Measurements from ENCODE around the gene SEL1L2.

SEL1L2 gene

GRCh38 chr20:13865156-13865555, 125.3 kb downstream of the SEL1L2 start:
- Mint-ChIP-seq H3K27me3 (peaks cover 9% of the 10 kb centered on the region), H3K36me3 (no peaks in the 10 kb centered on the region), H3K9me3 (ENCODE audit: low read depth) (no peaks in the 10 kb centered on the region), H3K4me3 (no peak overlapping the region), H3K27ac (no peak overlapping the region), H3K4me1 (ENCODE audit: low read depth) (no peaks in the 10 kb centered on the region)

GRCh38 chr20:13863244-13863643, 127.2 kb downstream of the SEL1L2 start:
- Mint-ChIP-seq H3K4me3 (no peak overlapping the region), H3K9me3 (ENCODE audit: low read depth) (no peaks in the 10 kb centered on the region), H3K4me1 (ENCODE audit: low read depth) (no peaks in the 10 kb centered on the region), H3K36me3 (no peaks in the 10 kb centered on the region), H3K27ac (no peak overlapping the region), H3K27me3 (peaks cover 10% of the 10 kb centered on the region)

- H3K9me3 Mint-ChIP-seq (ENCODE audit: low read depth) = no peaks in the 10 kb centered on the region
- no peaks in the 10 kb centered on the region for H3K36me3 Mint-ChIP-seq
- H3K27ac Mint-ChIP-seq = no peak overlapping the region
- H3K27me3 Mint-ChIP-seq = peaks cover 10% of the 10 kb centered on the region
- no peak overlapping the region for H3K4me3 Mint-ChIP-seq
- no peaks in the 10 kb centered on the region for H3K4me1 Mint-ChIP-seq (ENCODE audit: low read depth)
Measured at GRCh38 chr20:13862245-13862644, 128.2 kb downstream of the SEL1L2 start.

- H3K36me3 Mint-ChIP-seq = no peaks in the 10 kb centered on the region
- no peak overlapping the region for H3K27ac Mint-ChIP-seq
- H3K4me3 Mint-ChIP-seq = no peak overlapping the region
- H3K9me3 Mint-ChIP-seq (ENCODE audit: low read depth) = no peaks in the 10 kb centered on the region
- no peaks in the 10 kb centered on the region for H3K4me1 Mint-ChIP-seq (ENCODE audit: low read depth)
- H3K27me3 Mint-ChIP-seq = peaks cover 14% of the 10 kb centered on the region
Measured at GRCh38 chr20:13858871-13859270, 131.5 kb downstream of the SEL1L2 start.

GRCh38 chr20:13858439-13858838, 132.0 kb downstream of the SEL1L2 start:
- Mint-ChIP-seq H3K36me3 (no peaks in the 10 kb centered on the region), H3K4me3 (no peak overlapping the region), H3K27ac (no peak overlapping the region), H3K9me3 (ENCODE audit: low read depth) (no peaks in the 10 kb centered on the region), H3K4me1 (ENCODE audit: low read depth) (no peaks in the 10 kb centered on the region), H3K27me3 (peaks cover 15% of the 10 kb centered on the region)

- no peaks in the 10 kb centered on the region for H3K36me3 Mint-ChIP-seq
- H3K9me3 Mint-ChIP-seq (ENCODE audit: low read depth) = no peaks in the 10 kb centered on the region
- H3K4me1 Mint-ChIP-seq (ENCODE audit: low read depth) = no peaks in the 10 kb centered on the region
- peaks cover 15% of the 10 kb centered on the region for H3K27me3 Mint-ChIP-seq
- no peak overlapping the region for H3K27ac Mint-ChIP-seq
- no peak overlapping the region for H3K4me3 Mint-ChIP-seq
Measured at GRCh38 chr20:13857961-13858360, 132.5 kb downstream of the SEL1L2 start.

- Mint-ChIP-seq H3K4me1 (ENCODE audit: low read depth) (no peaks in the 10 kb centered on the region), H3K27ac (no peak overlapping the region), H3K27me3 (peaks cover 15% of the 10 kb centered on the region), H3K4me3 (no peak overlapping the region), H3K9me3 (ENCODE audit: low read depth) (no peaks in the 10 kb centered on the region), H3K36me3 (no peaks in the 10 kb centered on the region)
Measured at GRCh38 chr20:13857304-13857703, 133.1 kb downstream of the SEL1L2 start.

GRCh38 chr20:13856354-13856753, 134.1 kb downstream of the SEL1L2 start:
- no peaks in the 10 kb centered on the region for H3K36me3 Mint-ChIP-seq
- H3K4me3 Mint-ChIP-seq = no peak overlapping the region
- no peaks in the 10 kb centered on the region for H3K4me1 Mint-ChIP-seq (ENCODE audit: low read depth)
- H3K27ac Mint-ChIP-seq = no peak overlapping the region
- peaks cover 10% of the 10 kb centered on the region for H3K27me3 Mint-ChIP-seq
- H3K9me3 Mint-ChIP-seq (ENCODE audit: low read depth) = no peaks in the 10 kb centered on the region

GRCh38 chr20:13855613-13856012, 134.8 kb downstream of the SEL1L2 start:
- peaks cover 10% of the 10 kb centered on the region for H3K27me3 Mint-ChIP-seq

GRCh38 chr20:13852306-13852705, 138.1 kb downstream of the SEL1L2 start:
- H3K27ac Mint-ChIP-seq = no peak overlapping the region
- no peak overlapping the region for H3K4me3 Mint-ChIP-seq
- peaks cover 7% of the 10 kb centered on the region for H3K27me3 Mint-ChIP-seq
- no peaks in the 10 kb centered on the region for H3K4me1 Mint-ChIP-seq (ENCODE audit: low read depth)
- no peaks in the 10 kb centered on the region for H3K36me3 Mint-ChIP-seq
- H3K9me3 Mint-ChIP-seq (ENCODE audit: low read depth) = no peaks in the 10 kb centered on the region

More at GRCh38 chr20:13855613-13856012, 134.8 kb downstream of the SEL1L2 start:
- Mint-ChIP-seq H3K9me3 (ENCODE audit: low read depth) (no peaks in the 10 kb centered on the region), H3K4me3 (no peak overlapping the region), H3K36me3 (no peaks in the 10 kb centered on the region), H3K27ac (no peak overlapping the region), H3K4me1 (ENCODE audit: low read depth) (no peaks in the 10 kb centered on the region)

- H3K9me3 Mint-ChIP-seq (ENCODE audit: low read depth) = no peaks in the 10 kb centered on the region
- no peak overlapping the region for H3K27ac Mint-ChIP-seq
- no peaks in the 10 kb centered on the region for H3K4me1 Mint-ChIP-seq (ENCODE audit: low read depth)
- no peaks in the 10 kb centered on the region for H3K36me3 Mint-ChIP-seq
- peaks cover 5% of the 10 kb centered on the region for H3K27me3 Mint-ChIP-seq
- no peak overlapping the region for H3K4me3 Mint-ChIP-seq
Measured at GRCh38 chr20:13851279-13851678, 139.1 kb downstream of the SEL1L2 start.

GRCh38 chr20:13844296-13844695, 146.1 kb downstream of the SEL1L2 start:
- H3K36me3 Mint-ChIP-seq = no peaks in the 10 kb centered on the region
- no peaks in the 10 kb centered on the region for H3K9me3 Mint-ChIP-seq (ENCODE audit: low read depth)
- peaks cover 1% of the 10 kb centered on the region for H3K27me3 Mint-ChIP-seq
- H3K27ac Mint-ChIP-seq = no peak overlapping the region
- H3K4me3 Mint-ChIP-seq = no peak overlapping the region
- no peaks in the 10 kb centered on the region for H3K4me1 Mint-ChIP-seq (ENCODE audit: low read depth)

GRCh38 chr20:13841206-13841605, 149.2 kb downstream of the SEL1L2 start:
- Mint-ChIP-seq H3K27ac (no peak overlapping the region), H3K4me1 (ENCODE audit: low read depth) (no peaks in the 10 kb centered on the region), H3K27me3 (peaks cover 5% of the 10 kb centered on the region), H3K4me3 (no peak overlapping the region), H3K36me3 (no peaks in the 10 kb centered on the region), H3K9me3 (ENCODE audit: low read depth) (no peaks in the 10 kb centered on the region)

GRCh38 chr20:13840093-13840465, 150.3 kb downstream of the SEL1L2 start:
- Mint-ChIP-seq H3K9me3 (ENCODE audit: low read depth) (no peaks in the 10 kb centered on the region), H3K27me3 (peaks cover 5% of the 10 kb centered on the region)

GRCh38 chr20:13839421-13840092, 150.9 kb downstream of the SEL1L2 start:
- H3K27me3 Mint-ChIP-seq = peaks cover 5% of the 10 kb centered on the region
- H3K4me1 Mint-ChIP-seq (ENCODE audit: low read depth) = no peaks in the 10 kb centered on the region
- no peak overlapping the region for H3K4me3 Mint-ChIP-seq
- H3K36me3 Mint-ChIP-seq = no peaks in the 10 kb centered on the region
- no peak overlapping the region for H3K27ac Mint-ChIP-seq
- H3K9me3 Mint-ChIP-seq (ENCODE audit: low read depth) = no peaks in the 10 kb centered on the region

More at GRCh38 chr20:13840093-13840465, 150.3 kb downstream of the SEL1L2 start:
- H3K4me3 Mint-ChIP-seq = no peak overlapping the region
- H3K4me1 Mint-ChIP-seq (ENCODE audit: low read depth) = no peaks in the 10 kb centered on the region
- H3K36me3 Mint-ChIP-seq = no peaks in the 10 kb centered on the region
- H3K27ac Mint-ChIP-seq = no peak overlapping the region

GRCh38 chr20:13838664-13839063, 151.8 kb downstream of the SEL1L2 start:
- no peaks in the 10 kb centered on the region for H3K4me1 Mint-ChIP-seq (ENCODE audit: low read depth)
- no peaks in the 10 kb centered on the region for H3K9me3 Mint-ChIP-seq (ENCODE audit: low read depth)
- H3K4me3 Mint-ChIP-seq = no peak overlapping the region
- H3K27ac Mint-ChIP-seq = no peak overlapping the region
- peaks cover 5% of the 10 kb centered on the region for H3K27me3 Mint-ChIP-seq
- H3K36me3 Mint-ChIP-seq = no peaks in the 10 kb centered on the region

All from activated naive CD8-positive, alpha-beta T cell (primary cell).